Fibroblast of skin of back (primary cell): ENCODE results near the gene CDR2.
A peak's percentile ranks its signal among the peaks of the same experiment; 100 is the strongest.
"Not testable (repeated sequence)": the region's sequence is repeated elsewhere in the genome, so short reads cannot be mapped to it uniquely, and the experiment has no call there.

Experiments
- DNase-seq: peaks from one replicate; pipeline ENCODE4 v3.0.0-alpha.2; 2013

The CDR2 gene

DNA sequence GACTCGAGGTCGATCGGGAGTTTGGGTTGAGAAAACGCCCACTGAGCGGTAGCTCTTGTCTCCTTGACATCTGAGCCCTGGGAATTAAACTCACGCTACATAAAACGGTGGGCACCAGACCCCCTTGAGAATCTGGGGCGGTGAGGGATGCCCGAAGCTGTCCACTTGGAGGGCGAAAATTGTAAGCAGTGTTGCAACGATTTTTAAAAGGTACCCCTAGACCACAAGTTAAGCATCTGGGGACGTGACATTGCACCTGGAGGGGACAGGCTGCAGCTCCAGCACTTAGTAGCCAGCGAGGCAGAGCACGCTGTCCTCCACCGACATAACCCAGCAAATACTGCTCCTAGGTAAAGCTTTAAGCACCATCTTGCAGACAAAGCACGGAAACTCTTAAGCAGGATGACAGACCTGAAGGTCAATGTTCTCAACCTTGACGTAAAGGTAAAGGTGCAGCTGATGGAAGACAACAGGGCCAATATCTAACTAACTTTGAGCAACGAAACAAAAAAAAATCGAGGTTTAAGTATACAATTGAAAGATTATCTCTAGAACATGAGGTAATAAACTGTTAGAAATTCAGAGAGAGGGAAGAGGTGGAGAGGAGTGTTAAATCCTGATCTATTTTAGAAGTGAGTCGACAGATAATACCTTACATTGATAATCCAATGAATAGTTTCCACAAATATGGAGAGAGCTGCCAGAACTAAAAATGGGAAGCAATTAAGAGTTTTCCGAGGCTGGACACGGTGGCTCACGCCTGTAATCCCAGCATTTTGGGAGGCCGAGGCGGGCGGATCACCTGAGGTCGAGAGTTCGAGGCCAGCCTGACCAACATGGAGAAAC lies 921 bp upstream of the CDR2 start:
- no peak for DNase-seq

- DNase-seq: no peak
These were observed 633 bp downstream of the CDR2 start for GRCh38 chr16:22373662-22374310.

- no peak for DNase-seq
These were observed 1.3 kb downstream of the CDR2 start for GRCh38 chr16:22372882-22373661.

DNA sequence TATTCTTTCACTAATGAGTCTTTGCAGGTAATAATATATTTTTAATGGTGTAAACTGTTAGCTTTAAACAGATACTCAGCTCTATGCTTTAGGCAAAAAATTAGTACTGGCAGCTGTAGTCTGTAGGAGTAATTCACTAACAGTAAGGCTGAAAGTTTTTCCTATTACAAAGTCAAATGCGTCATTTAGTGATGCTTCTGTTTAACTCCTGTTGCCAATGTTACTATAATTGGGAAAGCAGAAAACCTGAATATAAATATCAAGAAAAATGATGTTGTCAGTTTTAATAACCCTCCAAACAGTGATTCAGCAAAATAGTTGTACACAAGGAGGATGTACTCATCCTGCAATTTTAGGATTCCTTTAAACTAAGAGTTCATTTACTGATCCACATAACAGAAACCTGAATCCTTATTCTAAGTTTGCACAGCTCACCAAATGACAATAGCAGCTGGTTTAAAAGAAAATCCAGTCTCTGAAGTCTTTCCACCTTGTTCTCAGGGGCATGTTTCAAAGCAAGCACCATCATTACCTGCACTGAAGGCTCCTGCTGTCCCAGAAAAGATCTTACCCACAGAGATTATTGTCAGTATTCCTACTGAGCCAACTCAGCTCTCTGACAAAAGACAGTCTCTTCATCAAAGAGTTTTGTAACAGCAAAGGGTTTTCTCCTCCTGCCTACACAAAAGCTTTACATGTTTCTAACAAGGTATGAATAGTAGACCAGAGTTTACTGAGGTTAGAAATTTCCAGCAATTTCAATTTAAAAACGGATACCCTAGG lies 4.2 kb downstream of the CDR2 start:
- peak; percentile 43 for DNase-seq

DNA sequence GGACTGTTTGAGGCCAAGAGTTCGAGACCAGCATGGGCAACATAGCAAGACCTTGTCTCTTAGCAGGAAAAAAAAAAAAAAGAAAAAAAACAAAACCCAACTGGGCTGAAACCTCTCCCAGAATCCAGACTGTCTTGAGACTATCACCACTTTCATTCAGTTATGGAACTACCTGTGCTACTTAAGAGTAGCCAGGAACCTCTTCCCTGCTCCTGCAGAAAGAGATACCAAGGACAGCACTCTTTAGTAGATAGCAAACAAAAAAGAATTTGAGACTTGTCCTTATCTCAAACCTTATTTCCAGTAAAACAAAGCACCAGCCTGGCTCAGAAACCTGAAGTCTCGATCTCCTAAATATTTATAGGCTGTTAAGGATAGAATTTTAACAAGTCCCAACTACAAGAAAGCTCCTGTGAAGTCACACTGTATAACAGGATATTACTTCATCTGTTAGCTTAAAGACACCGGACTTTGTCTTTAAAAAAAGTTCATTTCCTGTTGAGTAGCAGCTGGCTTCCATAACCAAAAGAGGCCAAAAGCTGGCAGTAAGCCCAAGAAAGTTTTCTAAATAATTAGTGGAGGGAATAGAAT lies 5.1 kb downstream of the CDR2 start:
- DNase-seq: peak; percentile 54

DNA sequence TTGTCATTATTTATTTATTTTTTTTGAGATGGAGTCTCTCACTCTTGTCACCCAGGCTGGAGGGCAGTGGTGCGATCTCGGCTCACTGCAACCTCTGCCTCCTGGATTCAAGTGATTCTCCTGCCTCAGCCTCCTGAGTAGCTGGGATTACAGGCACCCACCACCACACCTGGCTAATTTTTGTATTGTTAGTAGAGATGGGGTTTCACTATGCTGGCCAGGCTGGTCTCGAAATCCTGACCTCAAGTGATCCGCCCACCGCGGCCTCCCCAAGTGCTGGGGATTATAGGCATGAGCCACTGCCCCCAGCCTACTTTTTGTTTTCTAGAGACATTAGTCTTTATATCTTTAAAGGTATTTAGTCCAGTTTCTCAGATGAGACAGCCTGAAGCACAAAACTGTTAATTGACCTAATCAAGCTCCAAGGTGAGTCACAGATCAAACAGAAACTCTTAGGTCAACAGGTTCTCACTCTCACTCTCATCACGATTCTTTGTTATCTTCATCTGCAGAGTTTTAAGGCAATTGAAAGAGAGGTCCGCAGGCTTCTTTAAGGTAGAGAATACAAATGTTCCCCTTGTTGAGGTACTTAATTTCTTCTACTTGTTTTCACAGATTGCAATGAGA lies 6.1 kb downstream of the CDR2 start:
- not testable (repeated sequence) for DNase-seq

- no peak for DNase-seq
These were observed 7.5 kb downstream of the CDR2 start for GRCh38 chr16:22366889-22367288.

- DNase-seq: no peak
These were observed 8.0 kb downstream of the CDR2 start for GRCh38 chr16:22366371-22366770.

DNA sequence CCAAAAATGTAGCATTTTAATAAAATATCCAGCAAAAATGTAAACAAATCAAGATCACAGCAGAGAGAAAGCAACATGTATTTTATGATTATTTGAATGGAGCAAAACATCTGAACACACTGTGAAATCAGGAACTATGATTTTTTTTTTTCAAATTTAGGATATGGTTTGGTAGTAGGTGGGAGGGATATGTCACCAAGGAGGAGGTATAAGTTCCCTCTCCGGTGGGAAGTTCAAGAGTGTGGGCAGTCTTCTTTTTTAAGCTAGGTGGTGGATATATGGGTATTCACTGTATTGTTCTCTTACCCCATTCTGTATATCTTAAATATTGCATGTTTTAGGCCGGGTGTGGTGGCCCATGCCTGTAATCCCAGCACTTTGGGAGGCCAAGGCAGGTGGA lies 10.2 kb downstream of the CDR2 start:
- DNase-seq: no peak

DNA sequence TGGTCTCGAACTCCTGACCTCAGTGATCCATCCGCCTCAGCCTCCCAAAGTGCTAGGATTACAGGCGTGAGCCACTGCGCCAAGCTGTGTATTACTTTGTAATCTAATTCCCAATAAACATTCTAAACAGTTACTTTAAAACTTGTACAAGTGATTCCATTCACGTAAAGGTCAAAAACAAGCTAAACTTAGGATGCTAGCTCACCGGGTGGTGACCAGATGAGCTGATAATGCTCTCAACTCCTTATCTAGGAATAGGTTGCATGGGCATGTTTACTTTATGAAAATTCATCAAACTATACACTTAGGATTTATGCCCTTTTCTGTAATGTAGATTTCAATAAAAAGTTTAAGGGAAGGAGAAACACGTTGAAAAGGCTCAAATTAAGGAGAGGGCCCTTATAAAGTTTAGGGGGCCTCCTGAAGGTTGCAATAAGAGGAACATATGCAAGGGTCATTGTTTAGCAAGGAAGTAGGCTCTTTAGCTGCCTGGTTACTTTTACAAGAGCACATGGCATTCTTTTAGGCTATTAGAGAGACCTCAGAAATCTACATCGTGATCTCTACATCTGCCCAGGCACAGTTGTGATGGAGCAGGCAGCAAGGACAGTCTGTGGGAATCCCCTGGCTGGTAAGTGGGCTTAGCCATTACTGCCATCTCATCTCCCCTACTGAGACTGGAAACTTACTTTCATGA lies 13.3 kb downstream of the CDR2 start:
- no peak for DNase-seq

- DNase-seq: no peak
These were observed 14.7 kb downstream of the CDR2 start for GRCh38 chr16:22359679-22360078.

DNA sequence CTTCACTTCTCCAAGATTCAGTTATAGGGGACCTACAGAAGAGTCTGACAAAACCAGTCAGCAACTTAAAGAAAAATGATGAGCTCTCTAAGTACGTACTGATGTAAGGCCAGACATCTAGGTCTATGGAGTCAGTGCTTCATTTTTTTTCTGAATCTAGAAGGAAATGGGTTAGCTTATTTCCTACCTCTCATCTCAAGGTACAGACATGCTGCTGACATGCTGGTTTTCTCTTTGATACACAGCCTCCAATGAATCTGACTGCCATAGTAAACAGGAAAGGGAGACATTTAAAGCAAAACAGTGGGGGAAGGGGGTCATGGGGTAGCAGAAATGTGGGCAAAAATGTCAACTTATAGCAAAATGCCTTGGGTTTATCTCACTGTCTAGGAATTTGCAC lies 16.4 kb downstream of the CDR2 start:
- peak; percentile 37 for DNase-seq

DNA sequence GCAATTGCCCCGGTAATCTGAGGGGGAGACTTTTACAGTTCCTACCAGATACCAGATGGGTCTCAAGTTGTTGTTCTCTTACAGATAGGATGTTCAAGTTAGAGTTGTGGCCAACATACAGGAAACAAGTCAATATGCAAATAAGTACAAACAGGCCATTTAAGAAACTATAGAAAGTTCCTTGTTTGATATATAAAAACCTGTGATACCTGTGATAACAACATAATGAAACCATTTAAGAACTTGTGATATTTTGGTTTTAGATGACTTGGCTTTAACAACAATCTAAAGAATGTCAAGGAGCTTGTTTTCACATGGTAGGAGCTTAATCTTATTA lies 16.8 kb downstream of the CDR2 start:
- no peak for DNase-seq

- peak; percentile 50 for DNase-seq
These were observed 17.3 kb downstream of the CDR2 start for GRCh38 chr16:22356930-22357634.

GRCh38 chr16:22355487-22355908 lies 18.9 kb downstream of the CDR2 start:
- DNase-seq: no peak

GRCh38 chr16:22353933-22354541 lies 20.4 kb downstream of the CDR2 start:
- no peak for DNase-seq

DNA sequence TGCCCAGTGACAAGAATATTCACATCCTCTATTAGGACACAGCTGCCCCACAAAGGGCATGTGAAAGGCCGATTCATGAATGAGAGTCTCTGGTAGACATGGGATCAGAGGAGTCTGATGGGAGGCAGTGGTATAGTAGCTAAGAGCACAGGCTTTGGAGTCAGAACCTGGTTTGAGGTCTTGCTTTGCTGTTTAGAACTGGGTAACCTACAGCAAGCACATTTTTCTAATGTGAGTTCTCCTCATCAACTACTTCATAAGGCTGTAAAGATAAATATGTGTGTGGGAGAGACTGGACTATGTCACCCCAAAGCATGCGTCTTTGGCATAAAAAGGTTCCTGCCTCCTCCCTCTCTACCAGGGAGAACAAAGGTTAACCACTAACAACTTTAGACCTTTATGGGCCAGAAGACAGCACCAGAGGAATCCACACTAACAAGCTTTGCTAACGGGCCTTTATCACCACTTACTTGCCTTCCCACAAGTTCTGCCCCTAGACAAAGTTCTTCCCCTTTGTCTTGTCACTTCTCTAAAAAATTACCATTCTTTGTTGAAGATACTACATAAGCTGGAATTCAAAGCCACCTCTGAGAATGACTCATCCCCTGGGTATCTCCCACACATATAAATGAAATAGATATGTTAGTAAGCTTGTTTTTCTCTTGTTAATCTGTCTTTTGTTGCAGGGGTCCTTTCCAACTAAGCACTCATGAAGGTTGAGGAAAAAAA lies 21.1 kb downstream of the CDR2 start:
- peak; percentile 83 for DNase-seq

DNA sequence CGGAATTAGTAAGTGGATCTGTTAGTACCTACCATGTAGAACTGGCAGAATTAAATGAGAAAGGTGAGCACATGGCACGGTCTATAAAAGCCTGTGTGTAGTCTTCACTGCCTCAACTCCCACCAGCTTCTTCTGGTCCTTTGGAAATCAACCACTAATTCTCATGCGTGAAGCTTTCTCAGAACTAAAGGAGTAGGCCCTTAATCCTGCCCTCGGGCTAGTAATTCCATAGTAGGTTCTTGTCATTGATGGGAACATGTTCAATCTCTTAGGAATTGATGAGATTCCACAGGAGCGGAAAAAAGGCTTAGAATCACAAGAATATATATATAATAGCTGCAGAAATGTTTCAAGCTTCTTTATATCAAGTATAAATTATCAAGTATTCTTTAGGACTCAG lies 21.7 kb downstream of the CDR2 start:
- no peak for DNase-seq

DNA sequence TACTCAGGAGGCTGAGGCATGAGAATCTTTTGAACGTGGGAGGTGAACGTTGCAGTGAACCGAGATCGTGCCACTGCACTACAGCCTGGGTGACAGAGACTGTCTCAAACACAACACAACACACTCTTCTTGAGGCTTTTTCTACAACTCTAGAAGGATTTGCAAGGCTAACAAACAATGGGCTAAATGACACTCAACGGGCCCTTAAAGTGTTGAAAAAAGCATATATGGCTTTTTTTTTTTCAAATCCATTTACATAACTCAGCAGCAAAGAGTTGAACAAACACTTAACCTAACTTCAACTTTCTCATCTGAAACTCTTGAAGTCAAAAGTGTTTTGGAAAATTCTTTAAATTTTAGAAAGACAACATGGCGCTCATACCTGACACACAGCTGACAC lies 22.3 kb downstream of the CDR2 start:
- DNase-seq: no peak
